H1 (cell line): Measurements from ENCODE around the gene FHIT. TPM values are rescaled to one million over a fixed set of nuclear protein-coding genes. Genes with fewer than 3 reads are reported as not detected.

Experiments
- BACH1 ChIP-seq: IDR thresholded peaks from 2 replicates; pipeline ENCODE4 v1.6.1; 2012; ENCODE audit warnings: low read length, improper control_type of control experiment
- CEBPB ChIP-seq: IDR thresholded peaks from 2 replicates; pipeline ENCODE4 v1.6.1; 2012; ENCODE audit warnings: low read depth, low read length
- EGR1 ChIP-seq: IDR thresholded peaks from 2 replicates; pipeline ENCODE4 v1.6.1; 2011; ENCODE audit warnings: low read depth, low read length, borderline replicate concordance
- GABPA ChIP-seq: IDR thresholded peaks from 2 replicates; pipeline ENCODE4 v1.6.1; 2011; ENCODE audit warnings: mild to moderate bottlenecking, low read length, moderate library complexity, borderline replicate concordance; ENCODE audit not compliant: insufficient read depth
- KDM4A ChIP-seq: IDR thresholded peaks from one replicate; pipeline ENCODE4 v1.7.1; 2012; ENCODE audit warnings: low read depth, mild to moderate bottlenecking, moderate library complexity, low read length, inconsistent platforms; ENCODE audit not compliant: severe bottlenecking
- POLR2A ChIP-seq, 2 experiments: IDR thresholded peaks; 1 replicate in 1 of 2; 2 replicates in 1 of 2; pipeline ENCODE4 v1.6.1; 2011; ENCODE audit warnings: low read depth in 2 of 2, low read length in 2 of 2, mild to moderate bottlenecking in 2 of 2; ENCODE audit errors: control extremely low read depth in 1 of 2
- POLR2AphosphoS5 ChIP-seq: IDR thresholded peaks from 2 replicates; pipeline ENCODE4 v1.6.1; 2011; ENCODE audit warnings: low read depth, low read length
- POU5F1 ChIP-seq: IDR thresholded peaks from 2 replicates; pipeline ENCODE4 v1.6.1; 2011; ENCODE audit warnings: low read depth, mild to moderate bottlenecking, low read length, moderate library complexity
- RFX5 ChIP-seq: IDR thresholded peaks from 2 replicates; pipeline ENCODE4 v1.6.1; 2011; ENCODE audit warnings: low read depth, low read length, improper control_type of control experiment, borderline replicate concordance
- RNF2 ChIP-seq: fragments of 200-900, 300-1000 bp; sonication (generic); IDR thresholded peaks from 2 replicates; pipeline ENCODE4 v1.7.1; 2016; ENCODE audit warnings: borderline replicate concordance, low read depth, mild to moderate bottlenecking, antibody characterized with exemption, low read length; ENCODE audit not compliant: poor library complexity, severe bottlenecking; ENCODE audit errors: missing control alignments
- SIX5 ChIP-seq: IDR thresholded peaks from 2 replicates; pipeline ENCODE4 v1.6.1; 2011; ENCODE audit warnings: mild to moderate bottlenecking, low read depth, low read length
- SUZ12 ChIP-seq: fragments of 200-600 bp; sonication (generic); IDR thresholded peaks from 2 replicates; pipeline ENCODE4 v1.6.1; 2012; ENCODE audit warnings: mild to moderate bottlenecking, inconsistent platforms, low read length, moderate library complexity, mixed read lengths
- polyA plus RNA-seq, 7 experiments: library from polyadenylated mRNA; depleted of rRNA in 3 of 7; stranded (reverse) in 5 of 7; unstranded in 2 of 7; fragments of >200 nt in 5 of 7; fragments of 200-250 nt in 2 of 7; gene quantifications; 1 replicate in 5 of 7; 2 replicates in 1 of 7; 4 replicates in 1 of 7; pipeline versions ENCODE4 v1.2.1 to v1.2.3, GENCODE V29; 2011 to 2013; ENCODE audit warnings: missing spikeins in 2 of 7, mixed read lengths in 2 of 7
- total RNA-seq: library from RNA; stranded (reverse); fragmentation: NEBNext Ultra II Directional; extraction: Animal tissue kit (Norgen Biotek cat#: 25700); gene quantifications from 2 replicates; pipeline ENCODE4 v1.2.1, GENCODE V29; 2021
- TF ChIP-seq, protein P1 (sequence below): fragments of 300-600 bp; sonication (generic); IDR thresholded peaks from 2 replicates; pipeline ENCODE4 v1.7.1; 2012; ENCODE audit warnings: low read length, moderate library complexity, mild to moderate bottlenecking, inconsistent platforms; ENCODE audit not compliant: insufficient replicate concordance

Gene FHIT
- total and polyA plus RNA-seq, 2 of the 8 experiments (the other 6 are each of a cell fraction or from before 2014, with no cell fraction given): 1.2 to 3.2 TPM

DNA sequence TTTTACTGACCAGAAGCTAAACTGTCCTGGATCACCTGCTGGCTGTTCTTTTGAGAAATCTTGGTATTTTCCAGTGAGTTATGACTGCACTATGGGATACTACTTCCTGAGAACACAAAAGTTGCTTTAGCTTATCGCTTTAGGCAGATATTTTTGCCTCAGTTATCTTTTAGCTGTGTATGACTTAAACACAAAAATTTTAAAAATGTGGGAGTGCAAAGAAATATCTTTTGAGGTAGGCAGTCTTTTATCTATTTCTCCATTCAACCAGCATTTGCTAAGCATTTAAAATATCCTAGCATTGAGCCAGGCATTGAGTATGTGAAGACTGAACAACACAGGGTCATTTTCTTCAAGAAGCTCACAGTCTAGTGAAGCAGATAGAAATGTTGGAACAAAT lies 981.9 kb downstream of the FHIT start (continued):
- TF ChIP-seq, protein P1, sequence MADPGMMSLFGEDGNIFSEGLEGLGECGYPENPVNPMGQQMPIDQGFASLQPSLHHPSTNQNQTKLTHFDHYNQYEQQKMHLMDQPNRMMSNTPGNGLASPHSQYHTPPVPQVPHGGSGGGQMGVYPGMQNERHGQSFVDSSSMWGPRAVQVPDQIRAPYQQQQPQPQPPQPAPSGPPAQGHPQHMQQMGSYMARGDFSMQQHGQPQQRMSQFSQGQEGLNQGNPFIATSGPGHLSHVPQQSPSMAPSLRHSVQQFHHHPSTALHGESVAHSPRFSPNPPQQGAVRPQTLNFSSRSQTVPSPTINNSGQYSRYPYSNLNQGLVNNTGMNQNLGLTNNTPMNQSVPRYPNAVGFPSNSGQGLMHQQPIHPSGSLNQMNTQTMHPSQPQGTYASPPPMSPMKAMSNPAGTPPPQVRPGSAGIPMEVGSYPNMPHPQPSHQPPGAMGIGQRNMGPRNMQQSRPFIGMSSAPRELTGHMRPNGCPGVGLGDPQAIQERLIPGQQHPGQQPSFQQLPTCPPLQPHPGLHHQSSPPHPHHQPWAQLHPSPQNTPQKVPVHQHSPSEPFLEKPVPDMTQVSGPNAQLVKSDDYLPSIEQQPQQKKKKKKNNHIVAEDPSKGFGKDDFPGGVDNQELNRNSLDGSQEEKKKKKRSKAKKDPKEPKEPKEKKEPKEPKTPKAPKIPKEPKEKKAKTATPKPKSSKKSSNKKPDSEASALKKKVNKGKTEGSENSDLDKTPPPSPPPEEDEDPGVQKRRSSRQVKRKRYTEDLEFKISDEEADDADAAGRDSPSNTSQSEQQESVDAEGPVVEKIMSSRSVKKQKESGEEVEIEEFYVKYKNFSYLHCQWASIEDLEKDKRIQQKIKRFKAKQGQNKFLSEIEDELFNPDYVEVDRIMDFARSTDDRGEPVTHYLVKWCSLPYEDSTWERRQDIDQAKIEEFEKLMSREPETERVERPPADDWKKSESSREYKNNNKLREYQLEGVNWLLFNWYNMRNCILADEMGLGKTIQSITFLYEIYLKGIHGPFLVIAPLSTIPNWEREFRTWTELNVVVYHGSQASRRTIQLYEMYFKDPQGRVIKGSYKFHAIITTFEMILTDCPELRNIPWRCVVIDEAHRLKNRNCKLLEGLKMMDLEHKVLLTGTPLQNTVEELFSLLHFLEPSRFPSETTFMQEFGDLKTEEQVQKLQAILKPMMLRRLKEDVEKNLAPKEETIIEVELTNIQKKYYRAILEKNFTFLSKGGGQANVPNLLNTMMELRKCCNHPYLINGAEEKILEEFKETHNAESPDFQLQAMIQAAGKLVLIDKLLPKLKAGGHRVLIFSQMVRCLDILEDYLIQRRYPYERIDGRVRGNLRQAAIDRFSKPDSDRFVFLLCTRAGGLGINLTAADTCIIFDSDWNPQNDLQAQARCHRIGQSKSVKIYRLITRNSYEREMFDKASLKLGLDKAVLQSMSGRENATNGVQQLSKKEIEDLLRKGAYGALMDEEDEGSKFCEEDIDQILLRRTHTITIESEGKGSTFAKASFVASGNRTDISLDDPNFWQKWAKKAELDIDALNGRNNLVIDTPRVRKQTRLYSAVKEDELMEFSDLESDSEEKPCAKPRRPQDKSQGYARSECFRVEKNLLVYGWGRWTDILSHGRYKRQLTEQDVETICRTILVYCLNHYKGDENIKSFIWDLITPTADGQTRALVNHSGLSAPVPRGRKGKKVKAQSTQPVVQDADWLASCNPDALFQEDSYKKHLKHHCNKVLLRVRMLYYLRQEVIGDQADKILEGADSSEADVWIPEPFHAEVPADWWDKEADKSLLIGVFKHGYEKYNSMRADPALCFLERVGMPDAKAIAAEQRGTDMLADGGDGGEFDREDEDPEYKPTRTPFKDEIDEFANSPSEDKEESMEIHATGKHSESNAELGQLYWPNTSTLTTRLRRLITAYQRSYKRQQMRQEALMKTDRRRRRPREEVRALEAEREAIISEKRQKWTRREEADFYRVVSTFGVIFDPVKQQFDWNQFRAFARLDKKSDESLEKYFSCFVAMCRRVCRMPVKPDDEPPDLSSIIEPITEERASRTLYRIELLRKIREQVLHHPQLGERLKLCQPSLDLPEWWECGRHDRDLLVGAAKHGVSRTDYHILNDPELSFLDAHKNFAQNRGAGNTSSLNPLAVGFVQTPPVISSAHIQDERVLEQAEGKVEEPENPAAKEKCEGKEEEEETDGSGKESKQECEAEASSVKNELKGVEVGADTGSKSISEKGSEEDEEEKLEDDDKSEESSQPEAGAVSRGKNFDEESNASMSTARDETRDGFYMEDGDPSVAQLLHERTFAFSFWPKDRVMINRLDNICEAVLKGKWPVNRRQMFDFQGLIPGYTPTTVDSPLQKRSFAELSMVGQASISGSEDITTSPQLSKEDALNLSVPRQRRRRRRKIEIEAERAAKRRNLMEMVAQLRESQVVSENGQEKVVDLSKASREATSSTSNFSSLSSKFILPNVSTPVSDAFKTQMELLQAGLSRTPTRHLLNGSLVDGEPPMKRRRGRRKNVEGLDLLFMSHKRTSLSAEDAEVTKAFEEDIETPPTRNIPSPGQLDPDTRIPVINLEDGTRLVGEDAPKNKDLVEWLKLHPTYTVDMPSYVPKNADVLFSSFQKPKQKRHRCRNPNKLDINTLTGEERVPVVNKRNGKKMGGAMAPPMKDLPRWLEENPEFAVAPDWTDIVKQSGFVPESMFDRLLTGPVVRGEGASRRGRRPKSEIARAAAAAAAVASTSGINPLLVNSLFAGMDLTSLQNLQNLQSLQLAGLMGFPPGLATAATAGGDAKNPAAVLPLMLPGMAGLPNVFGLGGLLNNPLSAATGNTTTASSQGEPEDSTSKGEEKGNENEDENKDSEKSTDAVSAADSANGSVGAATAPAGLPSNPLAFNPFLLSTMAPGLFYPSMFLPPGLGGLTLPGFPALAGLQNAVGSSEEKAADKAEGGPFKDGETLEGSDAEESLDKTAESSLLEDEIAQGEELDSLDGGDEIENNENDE: no peak
- TF ChIP-seq GABPA (no peak), KDM4A (no peak), POLR2AphosphoS5 (no peak), RNF2 (no peak), BACH1 (no peak), EGR1 (no peak), RFX5 (no peak), CEBPB (no peak), POLR2A (IDR thresholded peaks at IDR 0.05; ENCODE audit: control extremely low read depth in 1 of 2, low read depth in 2 of 2, low read length in 2 of 2) (no peak), POU5F1 (no peak), SIX5 (no peak), SUZ12 (no peak)
